ENCODE results near the gene MC1R.
"Not testable (repeated sequence)": the region's sequence is repeated elsewhere in the genome, so short reads cannot be mapped to it uniquely, and the experiment has no call there.

Gene MC1R

GRCh38 chr16:89935620-89936019 lies 17.0 kb downstream of the MC1R start:
- not testable (repeated sequence) for DNase-seq (ENCODE audit: low read depth)

DNA sequence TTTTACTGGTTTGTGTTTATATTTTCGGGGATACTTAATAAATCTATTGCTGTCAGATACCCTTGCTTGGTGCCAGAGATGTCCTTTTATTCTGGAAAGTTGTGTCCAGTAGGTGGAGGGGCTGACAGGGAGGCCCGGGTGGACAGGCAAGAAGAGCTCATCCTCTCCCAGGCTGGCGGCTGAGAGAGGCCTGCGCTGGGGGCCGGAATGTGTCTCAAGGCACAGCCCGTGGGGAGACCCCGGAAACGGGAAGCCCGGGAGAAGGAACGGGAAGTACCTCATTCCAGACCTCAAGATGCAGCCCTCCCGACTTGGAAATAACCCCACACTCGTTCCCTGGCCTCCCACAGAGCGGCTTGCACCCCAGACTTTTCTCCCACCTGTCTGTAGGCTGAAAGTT lies 17.4 kb downstream of the MC1R start:
- no peak for DNase-seq (ENCODE audit: low read depth)

DNA sequence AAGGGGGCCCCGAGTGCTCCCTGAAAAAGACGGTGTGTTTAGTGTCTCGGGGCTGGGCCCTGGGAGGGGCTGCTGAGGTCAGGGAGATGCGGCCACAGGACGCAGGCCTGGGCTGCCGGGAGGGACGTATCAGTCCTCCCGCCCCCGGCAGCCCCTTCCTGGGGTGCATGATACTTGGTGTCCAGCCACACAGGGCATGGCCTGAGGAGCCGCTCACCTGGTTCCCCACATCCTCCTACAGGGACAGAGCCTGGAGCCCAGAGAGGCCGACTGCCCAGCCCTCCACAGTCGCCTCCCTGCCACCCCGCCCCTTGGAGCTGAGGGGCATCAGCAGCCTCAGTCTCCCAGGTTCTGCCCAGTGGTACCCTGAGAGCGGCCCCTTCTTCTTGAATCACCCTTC lies 17.8 kb downstream of the MC1R start:
- no peak for DNase-seq (ENCODE audit: low read depth)

DNA sequence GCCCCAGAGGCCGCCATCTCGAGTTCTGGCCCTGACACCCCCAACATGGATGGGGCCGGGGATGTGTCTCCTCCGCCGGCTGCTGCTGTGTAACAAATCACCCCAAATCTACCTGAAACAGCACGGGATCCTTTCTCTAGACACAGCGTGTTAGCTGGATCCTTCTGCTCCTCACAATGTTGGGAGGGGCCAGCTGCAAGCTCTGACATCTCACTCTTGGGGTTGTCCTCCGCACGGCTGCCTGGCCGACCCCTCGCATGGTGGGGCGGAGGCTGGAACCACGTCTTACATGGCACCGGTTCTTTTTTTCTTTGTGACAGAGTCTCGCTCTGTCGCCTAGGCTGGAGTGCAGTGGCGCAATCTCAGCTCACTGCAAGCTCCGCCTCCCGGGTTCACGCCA lies 18.3 kb downstream of the MC1R start:
- DNase-seq (ENCODE audit: low read depth) = no peak

DNA sequence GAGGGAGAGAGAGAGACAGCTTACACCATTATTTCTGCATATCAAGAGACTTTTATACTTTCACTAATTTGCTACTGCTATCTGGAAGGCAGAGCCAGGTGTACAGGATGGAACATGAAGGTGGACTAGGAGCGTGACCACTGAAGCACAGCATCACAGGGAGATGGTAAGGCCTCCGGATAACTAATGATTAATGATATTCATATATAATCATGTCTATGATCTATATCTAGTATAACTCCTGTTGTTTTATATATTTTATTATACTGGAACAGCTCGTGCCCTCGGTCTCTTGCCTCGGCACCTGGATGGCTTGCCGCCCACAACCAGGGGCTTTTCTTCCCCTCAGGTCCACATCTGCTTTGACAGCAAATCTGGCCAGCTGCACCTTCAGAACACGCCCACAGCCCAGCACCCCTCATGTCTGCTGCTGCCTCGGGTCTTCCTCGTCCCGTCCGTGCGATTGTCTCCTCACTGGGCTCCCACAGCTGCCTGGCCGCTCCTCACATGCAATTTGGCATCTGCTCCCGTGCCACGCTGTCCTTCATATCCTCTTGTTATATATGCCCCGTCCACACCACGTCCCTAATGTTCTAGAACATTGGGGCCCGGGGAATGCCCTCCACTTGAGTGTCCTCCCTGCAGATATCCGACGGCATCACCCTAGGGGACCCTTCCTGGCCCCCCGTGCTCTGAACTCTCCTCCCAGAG lies 19.7 kb downstream of the MC1R start:
- no peak for DNase-seq (ENCODE audit: low read depth)

DNA sequence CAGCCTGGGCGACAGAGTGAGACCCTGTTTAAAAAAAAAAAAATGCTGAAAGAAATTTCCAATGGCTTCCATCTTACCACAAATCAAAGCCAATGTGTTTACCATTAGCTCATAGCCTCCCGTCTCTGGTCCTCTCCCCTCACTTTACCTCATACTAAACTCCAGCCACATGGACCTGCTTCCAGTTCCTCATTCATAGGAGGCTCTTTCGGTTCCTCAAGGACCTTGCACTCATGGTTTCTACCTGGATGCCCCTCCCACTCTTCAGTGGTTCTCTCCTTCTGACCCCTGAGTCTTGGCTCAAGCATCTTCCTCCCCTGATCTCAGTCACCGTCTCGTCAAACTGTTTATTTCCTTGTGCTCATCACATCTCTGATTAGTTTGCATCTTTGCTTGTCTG lies 26.1 kb downstream of the MC1R start:
- no peak for DNase-seq (ENCODE audit: low read depth)

- DNase-seq (ENCODE audit: low read depth) = no peak
Measured at GRCh38 chr16:89945654-89946053, 27.0 kb downstream of the MC1R start.

DNA sequence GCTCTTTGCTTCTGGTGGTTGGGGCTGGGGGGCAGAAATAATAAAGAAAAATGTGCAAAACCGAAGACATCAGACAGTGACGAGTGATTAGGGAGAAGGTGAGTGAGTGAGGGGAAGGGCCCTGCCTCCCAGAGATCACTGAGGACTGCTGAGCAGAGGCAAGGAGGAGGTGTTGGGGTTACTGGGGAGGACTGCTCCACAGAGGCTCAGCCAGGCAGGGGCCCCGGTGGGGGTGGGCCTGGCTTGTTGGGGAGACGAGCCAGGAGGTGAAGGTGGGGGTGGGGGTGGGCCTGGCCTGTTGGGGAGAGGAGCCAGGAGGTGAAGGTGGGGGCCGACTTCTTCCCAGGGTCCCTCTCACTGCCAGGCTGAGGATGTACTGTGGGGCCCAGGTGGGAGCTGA lies 27.9 kb downstream of the MC1R start:
- DNase-seq (ENCODE audit: low read depth) = no peak

- no peak for DNase-seq (ENCODE audit: low read depth)
Measured at GRCh38 chr16:89949121-89949742, 30.6 kb downstream of the MC1R start.

- DNase-seq (ENCODE audit: low read depth) = no peak
Measured at GRCh38 chr16:89949756-89950155, 31.1 kb downstream of the MC1R start.

DNA sequence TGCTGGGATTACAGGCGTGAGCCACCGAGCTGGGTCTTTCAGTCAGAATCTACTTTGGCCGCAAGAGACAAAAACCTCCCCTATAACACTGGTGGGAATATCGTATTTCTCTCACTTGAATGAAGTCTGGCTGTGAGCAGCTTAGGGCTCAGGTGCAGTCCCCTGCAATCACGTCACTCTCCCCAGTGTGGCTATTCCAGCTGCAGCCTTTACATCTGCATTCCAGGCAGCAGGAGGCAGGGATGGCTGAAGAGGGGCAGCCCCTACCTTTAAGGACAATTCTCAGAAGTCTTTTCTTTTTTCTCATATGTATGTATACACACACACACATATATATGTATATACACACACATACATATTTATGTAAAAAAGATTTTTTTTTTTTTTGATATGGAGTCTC lies 32.8 kb downstream of the MC1R start:
- no peak for DNase-seq (ENCODE audit: low read depth)

- DNase-seq (ENCODE audit: low read depth) = no peak
Measured at GRCh38 chr16:89952049-89952448, 33.4 kb downstream of the MC1R start.

DNA sequence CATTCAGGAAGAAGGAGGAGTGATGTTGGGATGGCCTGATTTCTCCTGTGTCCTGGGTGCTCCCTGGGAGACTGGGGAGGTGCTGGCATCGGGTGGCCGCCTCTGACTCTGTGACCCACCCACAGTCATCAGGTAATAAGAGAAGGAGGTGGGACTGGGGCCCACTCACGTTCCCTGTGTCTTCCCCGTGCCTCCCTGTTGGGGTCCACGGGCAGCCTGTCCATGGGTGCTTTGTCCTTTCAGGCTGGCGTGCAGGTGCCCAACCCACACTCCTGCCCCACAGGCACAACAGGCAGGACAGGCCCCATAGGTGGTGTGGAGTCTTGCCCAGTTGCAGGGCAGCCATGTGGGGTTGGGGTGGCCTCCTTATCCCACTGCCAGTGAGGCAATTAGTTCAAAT lies 33.9 kb downstream of the MC1R start:
- DNase-seq (ENCODE audit: low read depth) = no peak

- no peak for DNase-seq (ENCODE audit: low read depth)
Measured at GRCh38 chr16:89953671-89954406, 35.2 kb downstream of the MC1R start.

- DNase-seq (ENCODE audit: low read depth) = no peak
Measured at GRCh38 chr16:89954462-89954861, 35.8 kb downstream of the MC1R start.

- DNase-seq (ENCODE audit: low read depth) = no peak
Measured at GRCh38 chr16:89955001-89955685, 36.5 kb downstream of the MC1R start.

DNA sequence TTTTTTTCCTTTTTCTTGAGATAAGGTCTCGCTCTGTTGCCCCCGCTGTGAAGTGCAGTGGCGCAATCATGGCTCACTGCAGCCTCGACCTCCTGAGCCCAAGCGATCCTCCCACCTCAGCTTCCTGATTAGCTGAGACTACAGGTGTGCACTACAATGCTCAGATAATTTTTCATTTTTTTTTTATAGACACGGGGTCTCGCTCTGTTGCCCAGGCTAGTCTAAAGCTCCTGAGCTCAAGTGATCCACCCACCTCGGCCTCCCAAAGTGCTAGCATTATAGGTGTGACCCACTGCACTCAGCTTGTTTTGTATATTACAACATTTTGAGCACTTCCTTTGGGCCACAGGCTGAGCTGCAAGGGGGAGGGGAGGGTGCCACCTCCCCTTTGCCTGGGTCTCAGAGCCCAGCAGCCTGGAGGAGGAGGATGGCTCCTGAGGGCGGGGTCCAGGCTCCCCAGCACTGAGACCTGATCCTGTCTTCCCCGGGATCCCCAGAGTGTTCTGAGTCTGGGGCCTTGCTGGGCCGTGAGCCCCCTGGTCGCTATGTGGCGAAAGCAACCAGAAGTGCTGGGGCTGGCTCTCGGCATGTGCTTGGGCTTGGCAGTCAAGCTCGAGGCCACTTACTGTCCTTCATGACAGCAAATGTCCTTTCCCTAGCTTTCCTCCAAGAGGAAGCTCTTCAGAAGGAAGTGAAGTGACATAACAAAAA lies 38.0 kb downstream of the MC1R start:
- DNase-seq (ENCODE audit: low read depth) = no peak

DNA sequence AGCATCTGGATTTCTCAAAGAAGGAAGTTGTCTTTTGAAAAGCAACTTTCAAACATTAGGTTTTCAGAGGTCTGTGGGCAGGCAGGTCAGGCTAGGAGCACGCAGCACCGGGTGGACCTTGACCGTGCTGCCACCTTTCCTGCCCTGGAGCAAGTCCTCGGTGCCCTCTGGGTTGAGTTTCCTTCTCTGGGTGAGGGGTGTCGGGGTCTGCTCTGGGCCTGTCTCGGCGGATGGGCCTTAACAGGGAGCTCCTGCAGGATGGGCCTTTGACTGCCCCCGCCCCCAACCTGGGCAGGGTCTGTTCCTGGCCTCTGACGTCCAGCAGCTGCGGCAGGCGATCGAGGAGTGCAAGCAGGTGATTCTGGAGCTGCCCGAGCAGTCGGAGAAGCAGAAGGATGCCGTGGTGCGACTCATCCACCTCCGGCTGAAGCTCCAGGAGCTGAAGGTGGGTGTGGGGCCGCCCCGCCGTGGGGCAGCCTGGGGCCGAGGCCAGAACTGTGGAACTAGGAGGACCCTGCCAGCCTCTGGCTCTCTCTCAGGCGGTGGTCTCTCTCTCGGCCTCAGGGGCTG lies 38.6 kb downstream of the MC1R start:
- no peak for DNase-seq (ENCODE audit: low read depth)

DNA sequence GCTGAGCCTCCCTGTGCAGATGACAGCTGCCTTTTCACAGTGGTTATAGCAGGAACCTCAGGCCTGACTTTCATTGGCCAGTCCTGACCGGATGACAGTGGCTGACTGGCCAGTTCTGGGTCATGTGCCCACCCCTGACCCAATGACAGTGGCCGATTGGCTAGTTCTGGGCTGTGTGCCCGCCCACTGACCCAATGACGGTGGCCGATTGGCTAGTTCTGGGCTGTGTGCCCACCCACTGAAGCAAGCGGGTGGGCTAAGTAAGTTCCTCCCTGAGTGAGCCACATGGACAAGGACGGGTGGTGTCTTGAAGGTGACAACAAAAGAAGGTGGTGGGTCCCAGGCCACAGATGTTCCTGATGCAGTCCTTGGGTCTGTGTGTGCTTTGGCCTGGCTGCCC lies 39.4 kb downstream of the MC1R start:
- no peak for DNase-seq (ENCODE audit: low read depth)

- DNase-seq (ENCODE audit: low read depth) = no peak
Measured at GRCh38 chr16:89958596-89958995, 39.9 kb downstream of the MC1R start.

GRCh38 chr16:89960966-89961365 lies 42.3 kb downstream of the MC1R start:
- no peak for DNase-seq (ENCODE audit: low read depth)

GRCh38 chr16:89961920-89962319 lies 43.3 kb downstream of the MC1R start:
- DNase-seq (ENCODE audit: low read depth) = no peak

All from fibroblast of gingiva (primary cell).